Stimulated activated CD8-positive, alpha-beta memory T cell treated with anti-CD3 and anti-CD28 coated beads, Interleukin-12 subunit alpha, Interleukin-12 subunit beta, amount 100 ng/mL, for 24 hours (primary cell): ENCODE results near the gene MCM7.

Experiments
- DNase-seq: peaks from one replicate; pipeline ENCODE4 v3.0.0-alpha.2; 2020; ENCODE audit errors: extremely low read depth

MCM7 gene

DNA sequence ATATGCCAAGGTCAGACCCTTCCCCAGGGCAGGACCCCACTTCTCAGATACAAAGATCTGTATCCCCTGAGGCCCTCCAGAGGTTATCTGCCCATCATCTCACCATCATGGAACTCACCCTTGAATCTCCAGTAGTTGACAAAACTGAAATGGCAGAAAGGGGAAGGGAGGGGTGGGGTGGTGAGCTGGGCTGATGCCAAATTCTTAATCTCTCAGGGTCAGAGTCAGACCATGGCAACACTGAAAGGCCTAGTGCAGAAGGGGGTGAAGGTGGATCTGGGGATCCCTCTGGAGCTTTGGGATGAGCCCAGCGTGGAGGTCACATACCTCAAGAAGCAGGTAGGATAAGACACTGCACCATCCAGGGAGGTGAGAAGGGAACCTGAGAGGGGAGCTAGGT, 21.4 kb upstream of the MCM7 start:
- no peak for DNase-seq

DNA sequence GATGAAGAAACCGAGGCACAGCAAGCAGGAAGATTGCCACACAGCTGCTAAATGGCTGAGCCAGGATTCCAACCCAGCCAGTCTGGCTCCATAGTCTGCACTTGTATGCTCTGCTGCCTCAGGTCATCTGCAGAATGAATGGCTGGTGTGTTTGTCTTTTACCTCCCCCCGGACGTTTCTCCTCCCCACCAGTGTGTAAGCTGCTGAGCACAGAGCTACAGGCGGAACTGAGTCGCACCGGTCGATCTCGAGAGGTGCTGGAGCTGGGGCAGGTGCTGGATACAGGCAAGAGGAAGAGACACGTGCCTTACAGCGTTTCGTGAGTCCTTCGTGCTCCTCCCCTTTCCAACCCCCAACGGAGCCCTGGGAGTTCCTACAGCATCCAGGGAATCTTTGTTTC, 20.9 kb upstream of the MCM7 start:
- DNase-seq = no peak

DNA sequence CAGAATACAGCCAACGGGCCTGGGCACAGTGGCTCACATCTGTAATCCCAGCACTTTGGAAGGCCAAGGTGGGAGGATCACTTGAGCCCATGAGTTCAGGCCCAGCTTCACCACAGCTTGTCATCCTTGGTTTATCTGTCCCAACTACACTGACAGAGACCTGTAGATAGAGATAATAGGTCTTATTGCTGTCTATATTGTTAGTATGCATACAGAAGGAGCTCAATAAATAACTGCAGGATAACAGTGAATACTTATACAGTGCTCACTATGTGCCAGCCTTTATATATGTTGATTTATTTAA, 19.5 kb upstream of the MCM7 start:
- DNase-seq = no peak

DNA sequence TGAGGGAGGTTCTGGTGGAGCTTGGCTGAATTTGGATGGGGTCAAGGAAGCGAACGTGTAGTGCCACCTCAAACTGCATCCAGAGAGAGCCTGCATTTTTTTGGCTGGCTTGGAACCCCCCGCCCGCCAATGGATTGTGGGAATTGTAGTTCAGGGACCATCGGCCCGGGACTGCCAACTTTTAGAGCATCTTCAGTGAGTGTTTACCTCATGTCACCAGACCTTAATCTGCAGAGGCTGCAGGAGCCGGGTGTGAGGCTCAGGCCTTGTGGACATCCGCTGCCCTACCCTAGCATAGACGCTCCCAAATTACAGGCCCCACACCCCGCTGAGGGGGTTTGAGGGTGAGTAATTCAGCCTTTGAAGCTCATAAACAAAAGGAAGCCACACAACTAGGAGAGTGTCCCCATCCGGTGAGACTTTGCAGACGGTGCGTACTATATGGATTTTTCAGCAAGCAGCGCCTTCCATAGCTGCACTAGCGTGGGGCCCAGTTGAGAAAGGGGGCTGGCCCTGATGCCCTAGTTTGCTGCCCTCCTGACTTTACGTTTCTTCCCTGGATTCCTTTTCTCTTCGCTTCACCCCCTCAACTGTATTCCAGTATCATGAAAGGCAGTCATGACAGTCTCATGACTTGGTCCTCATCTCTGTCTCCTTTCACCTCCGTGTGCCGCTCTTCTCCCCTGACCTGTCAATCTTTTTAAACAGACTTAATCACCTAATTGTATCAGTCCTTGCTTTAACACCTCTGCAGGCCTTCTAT, 19.0 kb upstream of the MCM7 start:
- DNase-seq = peak; percentile 36

DNA sequence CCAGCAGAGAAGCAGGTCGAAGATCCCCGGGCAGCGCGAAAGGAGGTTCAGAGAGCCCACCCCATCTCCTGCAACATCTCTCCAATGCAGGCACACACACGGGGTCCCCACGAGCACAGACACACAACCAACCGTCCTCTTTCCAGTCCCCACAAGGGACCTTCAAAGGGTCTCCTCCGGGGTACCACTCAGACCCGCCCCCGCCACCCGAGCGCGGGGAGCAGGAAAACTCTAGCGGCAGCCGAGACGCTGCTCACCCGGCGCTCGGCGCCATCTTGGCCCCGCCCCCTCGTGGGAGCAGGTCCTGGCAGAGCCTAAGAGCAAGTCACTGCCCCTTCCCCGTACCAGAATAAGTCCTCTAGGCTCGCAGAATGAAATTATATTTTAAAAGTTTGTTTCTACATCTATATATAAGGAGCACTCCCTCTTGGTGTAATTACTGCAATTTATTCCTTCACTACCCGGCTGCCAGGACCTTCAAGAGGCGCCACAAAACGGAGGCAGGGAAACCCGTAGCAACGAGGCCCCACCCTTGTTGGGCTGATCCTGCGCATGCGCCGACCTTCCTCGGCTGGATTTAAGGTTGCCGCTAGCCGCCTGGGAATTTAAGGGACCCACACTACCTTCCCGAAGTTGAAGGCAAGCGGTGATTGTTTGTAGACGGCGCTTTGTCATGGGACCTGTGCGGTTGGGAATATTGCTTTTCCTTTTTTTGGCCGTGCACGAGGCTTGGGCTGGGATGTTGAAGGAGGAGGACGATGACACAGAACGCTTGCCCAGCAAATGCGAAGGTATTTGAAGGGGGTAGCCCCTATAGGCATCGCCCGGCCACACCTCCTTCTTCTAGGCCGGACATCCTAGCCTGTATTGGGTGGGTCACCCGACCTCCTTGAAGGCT, 18.1 kb upstream of the MCM7 start, which contains the start of the genes CNPY4 and TAF6:
Gene CNPY4, plus strand, starts transcription at position 563 of the 898 bp plus-strand sequence. Its CDS starts 111 bp downstream, at position 674.
Gene TAF6, minus strand, starts transcription at position 287 of the 898 bp plus-strand sequence. CDS start 5,149 bp downstream, outside the sequence.
- DNase-seq = peak; percentile 89

DNA sequence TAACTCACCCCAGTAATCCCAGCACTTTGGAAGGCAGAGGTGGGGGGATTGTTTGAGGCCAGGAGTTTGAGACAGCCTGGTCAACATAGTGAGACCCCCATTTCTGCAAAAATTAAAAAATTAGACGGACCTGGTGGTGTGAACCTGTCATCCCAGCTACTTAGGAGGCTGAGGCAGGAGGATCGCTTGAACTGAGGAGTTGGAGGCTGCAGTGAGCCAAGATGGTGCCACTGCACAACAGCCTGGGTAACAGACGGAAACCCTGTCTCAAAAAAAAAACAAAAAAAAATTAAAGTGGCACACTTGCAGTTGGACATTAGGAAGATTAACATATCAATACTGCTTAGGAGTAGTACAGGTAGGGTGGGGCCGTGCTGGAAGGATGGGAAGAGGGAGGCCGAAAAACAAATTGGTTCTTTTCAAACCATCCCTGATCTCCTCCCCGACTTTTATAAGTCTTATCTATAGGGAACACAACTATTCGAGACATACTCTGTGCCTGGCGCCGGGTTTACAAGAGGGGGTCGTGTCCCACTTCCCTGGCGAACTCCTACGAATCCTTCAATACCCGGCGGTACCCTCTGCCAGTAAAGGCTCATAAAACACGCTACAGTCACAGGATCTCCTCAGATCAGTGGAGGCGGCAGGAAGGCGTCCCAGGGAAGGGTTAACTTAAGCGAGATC, 17.3 kb upstream of the MCM7 start:
- no peak for DNase-seq

DNA sequence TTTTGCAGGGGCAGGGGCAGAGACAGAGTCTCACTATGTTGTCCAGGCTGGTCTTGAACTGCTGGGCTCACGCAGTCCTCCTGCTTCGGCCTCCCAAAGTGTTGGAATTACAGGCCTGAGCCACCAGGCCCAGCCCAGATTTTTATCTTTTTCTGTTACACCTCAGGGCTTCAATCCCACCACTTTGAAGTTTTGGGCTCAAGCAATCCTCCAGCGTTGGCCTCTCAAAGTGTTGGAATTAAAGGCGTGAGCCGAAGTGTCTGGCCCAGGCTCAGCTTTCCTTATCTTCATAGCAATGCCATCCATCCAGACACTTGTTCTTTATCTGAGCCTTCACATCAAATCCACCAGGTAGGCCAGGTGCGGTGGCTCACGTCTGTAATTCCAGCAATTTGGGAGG, 13.8 kb upstream of the MCM7 start:
- DNase-seq = no peak

DNA sequence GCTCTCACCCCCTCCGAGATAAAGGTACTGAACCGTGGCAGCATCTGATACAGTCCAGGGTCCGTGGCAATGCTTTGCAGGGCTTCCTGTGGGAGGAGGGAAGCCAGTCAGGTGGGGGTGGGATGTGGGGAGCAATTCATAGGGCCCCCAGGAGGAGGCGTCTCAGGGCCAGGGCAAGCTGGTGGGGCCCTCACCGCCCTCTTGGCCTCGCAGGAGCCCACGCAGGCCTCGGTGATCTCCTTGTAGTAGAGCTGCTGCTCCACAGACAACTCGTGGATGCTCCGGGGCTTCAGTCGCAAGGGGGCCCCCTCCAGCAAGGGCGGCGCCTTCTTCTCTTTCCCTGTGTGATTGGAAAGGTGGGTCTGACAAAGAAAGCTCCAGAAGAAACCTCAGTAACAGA, 10.7 kb upstream of the MCM7 start:
- no peak for DNase-seq

DNA sequence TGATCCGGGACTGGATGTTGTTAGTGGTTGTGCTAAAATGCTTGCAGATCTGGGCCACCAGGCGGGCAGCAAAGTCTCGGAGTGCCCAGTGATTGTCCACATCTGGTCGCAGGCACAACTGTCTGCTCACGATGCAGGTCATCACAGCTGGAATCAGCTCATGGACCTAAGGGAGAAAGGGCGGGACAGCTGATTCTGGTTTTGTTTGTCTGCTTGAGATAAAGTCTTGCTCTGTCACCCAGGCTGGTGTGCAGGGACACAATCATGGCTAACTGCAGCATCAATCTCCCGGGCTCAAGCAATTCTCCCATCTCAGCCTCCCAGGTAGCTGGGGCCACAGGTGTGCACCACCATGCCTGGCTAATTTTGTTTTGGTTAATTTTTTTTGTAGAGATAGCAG, 10.0 kb upstream of the MCM7 start:
- no peak for DNase-seq

DNA sequence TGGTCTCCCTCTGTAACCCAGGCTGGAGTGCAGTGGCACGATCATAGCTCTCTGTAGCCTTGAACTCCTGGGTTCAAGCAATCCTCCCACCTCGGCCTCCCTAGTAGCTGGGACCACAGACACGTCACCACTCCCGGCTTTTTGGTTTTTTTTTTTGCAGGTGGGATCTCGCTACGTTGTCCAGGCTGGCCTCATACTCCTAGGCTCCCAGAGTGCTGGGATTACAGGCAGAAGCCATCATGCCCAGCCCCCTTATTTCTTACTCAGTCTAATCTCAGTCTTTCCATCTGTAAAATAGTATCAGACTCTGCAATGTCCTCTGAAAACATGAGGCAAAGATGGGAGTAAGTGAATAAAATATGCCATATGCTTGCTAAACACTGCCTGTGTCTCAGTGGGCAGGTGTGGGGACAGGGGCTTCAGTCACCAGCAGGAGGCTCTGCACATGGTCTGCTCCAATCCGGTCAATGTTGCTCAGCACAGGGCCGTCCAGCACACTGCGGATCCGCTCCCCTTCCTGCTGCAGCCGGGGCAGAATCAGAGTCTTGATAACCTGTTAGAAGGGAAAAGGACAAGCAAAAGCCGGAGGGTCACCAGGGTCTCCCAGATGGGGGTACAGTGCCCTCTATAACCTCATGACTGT, 8.4 kb upstream of the MCM7 start:
- DNase-seq = no peak

DNA sequence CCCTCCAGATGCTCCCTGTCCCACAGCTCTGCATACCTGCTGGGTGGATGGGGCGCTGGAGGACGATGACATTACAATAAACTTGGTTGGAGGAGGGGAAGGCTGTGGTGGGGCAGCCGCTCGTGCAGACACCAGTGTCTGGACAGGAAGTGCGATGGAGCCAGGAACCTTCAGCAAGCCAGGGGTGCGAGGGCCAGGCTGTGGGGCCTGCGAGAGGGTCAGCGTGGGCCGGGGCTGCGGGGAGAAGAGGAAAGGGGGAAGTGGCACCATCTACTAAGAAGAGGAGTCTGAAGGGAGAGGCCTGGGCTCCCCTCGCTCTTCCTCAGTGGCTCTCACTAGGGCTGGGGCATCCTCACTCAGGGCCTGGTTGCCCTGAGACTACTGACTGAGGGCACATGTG, 6.7 kb upstream of the MCM7 start:
- DNase-seq = no peak

DNA sequence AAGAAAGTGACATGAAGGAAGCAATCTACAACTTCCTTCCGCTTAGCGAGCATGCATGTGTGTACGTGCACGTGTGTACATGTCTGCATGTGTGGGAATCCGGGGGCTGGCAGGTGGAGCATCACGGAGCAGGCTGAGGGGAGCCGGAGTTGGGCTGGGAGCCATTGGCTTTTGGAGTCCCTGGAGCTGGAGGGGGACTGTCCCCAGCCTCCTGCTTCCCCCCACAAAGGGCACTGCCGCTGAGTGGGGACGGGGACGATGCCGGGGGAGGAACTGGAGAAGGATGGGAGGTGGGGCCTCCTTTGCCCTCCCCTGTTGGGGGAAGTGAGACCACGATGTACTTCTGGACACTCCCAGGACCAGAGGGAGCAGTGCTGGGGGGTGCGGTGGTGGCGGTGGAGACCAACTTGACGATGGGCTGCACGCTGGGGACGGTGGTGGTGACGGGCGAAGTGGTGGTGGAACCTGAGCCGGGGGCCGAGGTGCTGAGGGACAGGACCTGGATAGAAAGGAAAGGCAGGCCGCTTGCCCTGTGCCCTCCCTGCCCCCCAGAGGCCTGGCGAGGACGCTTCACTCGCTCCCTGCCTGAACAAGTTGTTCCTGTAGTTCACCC, 6.0 kb upstream of the MCM7 start:
- no peak for DNase-seq

DNA sequence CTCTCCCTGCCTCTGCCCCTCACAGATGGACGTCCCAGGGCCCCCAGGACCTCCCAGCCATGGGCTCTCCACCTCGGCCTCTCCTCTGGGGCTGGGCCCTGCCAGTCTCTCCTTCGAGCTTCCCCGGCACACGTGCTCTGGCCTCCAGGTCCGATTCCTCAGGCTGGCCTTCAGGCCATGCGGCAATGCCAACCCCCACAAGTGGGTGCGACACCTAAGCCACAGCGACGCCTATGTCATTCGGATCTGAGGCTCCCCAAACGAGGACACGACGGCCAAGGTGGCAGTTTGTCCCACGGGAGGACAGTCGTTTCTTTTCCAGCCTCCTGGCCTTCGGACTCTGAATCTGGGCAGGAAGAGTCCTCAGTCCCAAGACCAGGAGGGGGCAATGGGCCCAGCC, 5.4 kb upstream of the MCM7 start:
- no peak for DNase-seq

DNA sequence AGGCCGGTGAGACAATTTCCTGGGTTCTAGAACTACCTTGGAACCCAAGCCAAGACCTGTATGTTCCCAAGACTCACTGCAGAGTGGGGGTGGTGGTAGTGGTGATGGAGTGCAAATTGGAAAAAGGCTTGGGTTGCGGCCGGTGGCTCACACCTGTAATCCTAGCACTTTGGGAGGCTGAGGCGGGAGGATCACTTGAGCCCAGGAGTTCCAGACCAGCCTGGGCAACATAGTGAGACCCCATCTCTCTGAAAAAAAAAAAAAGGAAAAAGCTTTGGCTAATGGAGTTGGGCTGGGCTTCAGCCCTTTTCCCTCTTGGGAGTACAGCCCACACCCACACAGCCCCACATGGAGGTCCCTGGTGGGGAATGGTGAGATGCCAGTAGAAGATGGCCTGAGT, 4.3 kb upstream of the MCM7 start:
- no peak for DNase-seq

DNA sequence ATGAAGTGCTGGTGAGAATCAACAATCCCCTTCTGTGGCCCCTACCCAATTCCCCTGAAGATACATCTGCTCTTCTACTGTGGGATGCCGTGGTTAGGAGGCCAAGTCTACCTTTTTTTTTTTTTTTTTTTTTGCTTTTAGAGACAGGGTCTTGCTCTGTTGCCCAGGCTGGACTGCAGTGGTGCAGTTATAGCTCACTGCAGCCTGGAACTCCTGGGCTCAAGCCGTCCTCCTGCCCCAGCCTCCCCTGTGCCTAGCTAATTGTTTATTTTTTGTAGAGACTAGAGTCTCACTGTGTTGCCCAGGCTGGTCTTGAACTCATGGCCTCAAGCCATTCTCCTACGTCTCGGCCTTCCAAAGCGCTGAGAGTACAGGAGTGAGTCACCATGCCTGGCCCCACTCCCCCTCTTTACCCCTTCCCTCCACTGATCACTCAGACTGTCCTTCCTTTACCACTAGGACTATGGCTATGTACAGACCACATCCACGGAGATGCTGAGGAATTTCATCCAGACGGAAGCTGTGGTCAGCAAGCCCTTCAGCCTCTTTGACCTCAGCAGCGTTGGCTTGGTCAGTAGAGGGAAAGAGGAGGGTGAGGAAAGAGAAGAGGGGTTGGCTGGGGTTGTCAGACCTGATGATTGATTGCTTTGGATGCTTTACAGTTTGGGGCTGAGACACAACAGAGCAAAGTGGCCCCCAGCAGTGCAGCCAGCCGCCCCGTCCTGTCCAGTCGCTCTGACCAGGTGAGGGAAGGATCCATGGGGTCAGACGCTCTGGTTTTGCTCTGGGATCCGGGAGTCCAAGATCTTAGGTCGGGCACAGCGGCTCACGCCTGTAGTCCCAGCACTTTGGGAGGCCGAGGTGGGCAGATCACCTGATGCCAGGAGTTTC, 2.0 kb upstream of the MCM7 start:
- no peak for DNase-seq

DNA sequence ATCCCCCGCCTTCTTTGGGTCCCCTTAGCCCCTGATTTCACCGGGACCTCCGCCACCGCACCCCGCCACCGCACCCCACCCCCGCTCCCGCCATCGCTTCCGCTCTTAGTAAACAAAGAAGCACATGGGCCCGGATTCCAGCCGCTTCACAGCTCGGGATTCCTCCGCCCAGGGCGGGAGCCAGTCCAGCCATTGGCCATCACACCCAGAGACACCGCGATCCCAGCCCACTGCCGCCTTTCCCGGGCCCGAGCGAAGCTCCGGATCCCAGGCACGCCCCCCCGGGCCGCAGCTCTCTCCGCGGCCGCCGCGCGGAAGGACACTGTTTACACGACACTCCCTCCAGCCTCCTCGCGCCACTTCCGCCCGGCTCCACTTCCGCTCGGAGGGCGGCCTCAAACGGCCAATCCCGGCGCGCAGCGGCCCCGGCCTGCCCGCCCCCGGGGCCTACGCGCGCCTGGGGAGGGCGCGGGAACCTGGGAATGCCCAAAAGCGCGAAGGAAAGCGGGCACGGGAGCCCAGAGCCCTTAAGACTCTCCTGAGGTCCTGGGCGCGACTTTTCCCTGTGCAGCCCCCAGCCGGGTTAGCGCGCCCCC, 679 bp downstream of the MCM7 start:
- peak; percentile 65 for DNase-seq

DNA sequence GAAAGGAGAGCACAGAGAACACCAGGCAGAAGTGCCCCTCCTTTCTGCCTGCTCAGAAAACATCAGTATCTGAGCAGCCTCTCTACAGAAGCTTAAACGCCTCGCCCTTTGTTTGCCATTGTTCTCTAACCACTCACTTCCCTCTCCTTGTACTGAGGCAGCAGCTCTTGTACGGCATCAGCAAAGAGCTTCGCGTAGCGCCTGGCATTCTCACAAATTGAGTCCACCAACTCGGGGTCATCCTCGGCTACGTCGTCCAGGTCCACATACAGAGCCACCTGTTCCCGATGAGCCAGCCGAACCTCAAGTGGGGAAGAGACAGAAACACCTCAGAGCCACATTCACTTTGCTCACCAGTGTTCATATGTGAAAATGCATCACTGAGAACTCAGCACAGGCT, 1.7 kb downstream of the MCM7 start:
- no peak for DNase-seq

DNA sequence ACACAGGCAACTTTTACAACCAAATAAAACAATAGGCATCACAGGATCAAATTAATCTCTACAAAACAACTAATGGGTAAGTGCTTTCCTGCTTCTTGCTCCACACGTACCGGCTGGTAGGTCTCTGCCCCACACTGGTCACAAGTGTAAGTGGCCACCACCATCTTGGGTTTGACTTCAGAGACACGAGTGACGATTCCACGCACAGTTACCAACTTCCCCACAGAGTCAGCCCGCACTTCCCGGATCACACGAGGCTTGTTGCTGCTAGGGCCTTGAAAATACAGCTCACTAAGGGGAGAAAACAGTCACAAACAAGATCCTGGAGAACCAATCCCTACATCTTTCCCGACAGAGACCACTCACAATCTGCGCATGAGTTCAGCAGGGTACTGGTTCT, 2.3 kb downstream of the MCM7 start:
- DNase-seq = no peak

DNA sequence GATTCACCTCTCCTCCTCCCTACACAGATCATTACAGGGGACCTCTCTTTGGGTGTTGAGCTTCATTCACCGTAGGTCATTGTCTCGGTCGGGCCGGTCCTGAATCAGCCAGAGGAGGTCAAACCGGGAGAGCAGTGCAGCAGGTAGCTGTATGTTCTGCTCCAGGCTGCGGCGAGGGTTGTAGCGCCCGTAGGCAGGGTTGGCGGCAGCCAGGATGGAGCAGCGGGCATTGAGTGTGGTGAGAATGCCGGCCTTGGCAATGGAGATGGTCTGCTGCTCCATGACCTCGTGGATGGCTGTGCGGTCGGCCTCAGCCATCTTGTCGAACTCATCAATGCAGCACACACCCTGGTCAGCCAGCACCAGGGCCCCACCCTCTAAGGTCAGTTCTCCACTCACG, 5.5 kb downstream of the MCM7 start:
- no peak for DNase-seq

DNA sequence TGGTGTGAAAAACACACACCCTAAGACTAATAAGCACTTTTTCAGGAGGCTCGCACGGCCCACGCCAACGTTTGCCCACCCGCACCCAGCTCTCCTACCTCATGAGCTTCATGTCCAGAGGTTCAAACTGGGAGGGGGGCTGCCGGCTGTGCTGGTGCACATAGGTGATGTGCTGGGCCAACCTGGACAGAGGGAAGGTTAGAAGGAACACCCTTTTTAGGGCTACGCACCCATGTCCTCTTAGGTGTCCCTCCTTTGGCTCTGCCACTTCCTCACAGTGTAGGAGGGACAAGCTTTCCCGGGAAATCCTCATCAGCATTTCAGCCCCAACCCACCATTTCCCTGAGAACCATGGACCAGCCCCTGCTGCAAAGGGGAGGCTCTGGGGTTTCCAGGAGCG, 5.9 kb downstream of the MCM7 start:
- no peak for DNase-seq
